ENCODE results near the gene RHOT2. TPM values are rescaled to one million over a fixed set of nuclear protein-coding genes. Genes with fewer than 3 reads are reported as not detected.

RHOT2 gene
- total RNA-seq, 2 experiments from 2014 or later = 202 to 209 TPM

DNA sequence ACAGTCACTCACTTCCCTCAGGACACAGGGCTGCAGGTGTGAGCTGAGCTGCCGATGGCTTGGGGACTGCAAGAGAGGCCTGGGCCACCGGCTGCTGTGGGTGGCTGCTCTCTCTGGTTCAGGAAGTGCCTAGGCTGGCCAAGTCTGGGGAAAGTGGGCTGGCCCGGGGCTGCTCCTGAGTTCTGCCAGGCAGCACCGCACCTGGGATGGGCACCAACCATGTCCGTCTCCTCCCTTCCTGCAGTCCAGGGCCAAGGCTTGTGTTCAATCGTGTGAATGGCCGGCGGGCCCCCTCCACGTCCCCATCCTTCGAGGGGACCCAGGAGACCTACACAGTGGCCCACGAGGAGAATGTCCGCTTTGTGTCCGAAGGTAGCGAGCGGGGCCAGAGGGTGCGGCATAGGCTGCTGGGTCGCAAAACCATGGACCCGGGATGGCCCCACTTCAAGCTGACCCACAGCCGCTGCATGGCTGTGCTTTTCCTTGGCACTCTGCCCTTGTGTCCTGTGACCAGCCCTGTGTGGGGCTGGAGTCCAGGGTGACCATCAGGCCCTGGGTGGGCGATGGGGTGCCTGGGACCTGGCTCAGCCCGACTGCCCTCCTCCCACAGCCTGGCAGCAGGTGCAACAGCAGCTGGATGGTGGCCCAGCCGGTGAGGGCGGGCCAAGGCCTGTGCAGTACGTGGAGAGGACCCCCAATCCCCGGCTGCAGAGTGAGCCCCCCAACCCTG, 20.6 kb upstream of the RHOT2 start:
- H3K4me1 ChIP-seq (ENCODE audit: insufficient read depth, low read length) = peaks cover 38% of the 10 kb centered on the region
- Mint-ChIP-seq H3K27ac (no peak overlapping the region), H3K4me1 (ENCODE audit: low read depth) (no peaks in the 10 kb centered on the region), H3K4me3 (no peak overlapping the region), H3K36me3 (ENCODE audit: low read depth) (no peaks in the 10 kb centered on the region), H3K9me3 (no peaks in the 10 kb centered on the region), H3K27me3 (no peaks in the 10 kb centered on the region)
- ATAC-seq (ENCODE audit: poor library complexity) (no peak), DNase-seq (no peak)
- POLR2A ChIA-PET = interaction anchor here (1.1 to 2.0 kb wide), 4 partner anchors 11 to 48 kb away, joined by 4 to 8 read pairs (median 6); partner anchors contain the start of genes METTL26, RHBDL1 and RHOT2
- TF ChIP-seq, protein P1, sequence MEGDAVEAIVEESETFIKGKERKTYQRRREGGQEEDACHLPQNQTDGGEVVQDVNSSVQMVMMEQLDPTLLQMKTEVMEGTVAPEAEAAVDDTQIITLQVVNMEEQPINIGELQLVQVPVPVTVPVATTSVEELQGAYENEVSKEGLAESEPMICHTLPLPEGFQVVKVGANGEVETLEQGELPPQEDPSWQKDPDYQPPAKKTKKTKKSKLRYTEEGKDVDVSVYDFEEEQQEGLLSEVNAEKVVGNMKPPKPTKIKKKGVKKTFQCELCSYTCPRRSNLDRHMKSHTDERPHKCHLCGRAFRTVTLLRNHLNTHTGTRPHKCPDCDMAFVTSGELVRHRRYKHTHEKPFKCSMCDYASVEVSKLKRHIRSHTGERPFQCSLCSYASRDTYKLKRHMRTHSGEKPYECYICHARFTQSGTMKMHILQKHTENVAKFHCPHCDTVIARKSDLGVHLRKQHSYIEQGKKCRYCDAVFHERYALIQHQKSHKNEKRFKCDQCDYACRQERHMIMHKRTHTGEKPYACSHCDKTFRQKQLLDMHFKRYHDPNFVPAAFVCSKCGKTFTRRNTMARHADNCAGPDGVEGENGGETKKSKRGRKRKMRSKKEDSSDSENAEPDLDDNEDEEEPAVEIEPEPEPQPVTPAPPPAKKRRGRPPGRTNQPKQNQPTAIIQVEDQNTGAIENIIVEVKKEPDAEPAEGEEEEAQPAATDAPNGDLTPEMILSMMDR (IDR thresholded peaks at IDR 0.05) = no peak
- H3K4me3 ChIP-seq (ENCODE audit: low read length) = no peak overlapping the region
- H3K9me3 ChIP-seq (ENCODE audit: control insufficient read depth in 1 of 2, insufficient read depth in 1 of 2, low read length in 2 of 2) = no peaks in the 10 kb centered on the region
- H3K27me3 ChIP-seq (ENCODE audit: control insufficient read depth in 1 of 2, insufficient read depth in 2 of 2, low read length in 2 of 2) = no peaks in the 10 kb centered on the region
- intact Hi-C loops (cut with DNase I, micrococcal nuclease) = no loop called here
- no peaks in the 10 kb centered on the region for H3K36me3 ChIP-seq (ENCODE audit: insufficient read depth, low read length)
- H3K27ac ChIP-seq (ENCODE audit: low read depth in 1 of 2, low read length in 2 of 2) = no peak overlapping the region
- CTCF ChIA-PET = interaction anchor here (1.2 to 1.3 kb wide), 2 partner anchors 11 to 29 kb away, joined by 3 to 6 read pairs; partner anchors contain the start of gene METTL26

DNA sequence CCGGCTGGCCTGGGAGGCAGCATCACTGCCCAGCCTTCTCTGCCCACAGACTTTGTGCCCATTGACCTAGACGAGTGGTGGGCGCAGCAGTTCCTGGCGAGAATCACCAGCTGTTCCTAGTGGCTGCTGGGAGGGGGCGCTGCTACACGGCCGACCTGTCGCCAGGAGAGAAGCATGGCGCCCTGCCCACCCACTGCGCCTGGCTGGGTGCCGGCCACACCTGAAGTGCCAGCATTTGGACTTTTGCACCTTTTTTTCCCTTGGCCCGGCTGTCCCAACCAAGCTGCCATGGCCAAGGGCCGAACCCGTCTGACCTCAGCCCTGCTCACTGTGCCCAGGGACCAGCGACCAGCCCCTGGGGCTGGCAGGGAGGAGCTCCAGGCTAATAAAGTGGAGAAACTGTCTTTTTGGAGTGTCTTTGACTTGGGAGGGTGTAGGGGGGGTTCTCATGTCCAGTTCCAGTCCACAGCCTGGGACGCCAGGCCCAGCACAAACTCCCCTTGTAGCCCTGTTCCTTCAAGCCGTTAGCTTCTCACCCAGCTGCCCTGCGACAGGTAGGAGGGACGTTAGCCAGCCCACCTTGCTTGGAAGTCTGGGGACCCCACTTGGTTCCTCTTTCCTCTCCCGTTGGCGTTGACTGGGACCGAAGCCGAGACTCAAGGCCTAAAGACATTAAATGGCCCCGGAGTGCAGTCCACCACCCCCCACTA, 19.7 kb upstream of the RHOT2 start:
- Mint-ChIP-seq H3K4me3 (peak overlapping the region; percentile 81), H3K36me3 (ENCODE audit: low read depth) (no peaks in the 10 kb centered on the region), H3K27ac (peak overlapping the region; percentile 66), H3K4me1 (ENCODE audit: low read depth) (no peaks in the 10 kb centered on the region), H3K27me3 (no peaks in the 10 kb centered on the region), H3K9me3 (no peaks in the 10 kb centered on the region)
- Histone ChIP-seq H3K36me3 (ENCODE audit: insufficient read depth, low read length) (no peaks in the 10 kb centered on the region), H3K27me3 (ENCODE audit: control insufficient read depth in 1 of 2, insufficient read depth in 2 of 2, low read length in 2 of 2) (no peaks in the 10 kb centered on the region), H3K4me3 (ENCODE audit: low read length) (peak overlapping the region; percentile 64), H3K9me3 (ENCODE audit: control insufficient read depth in 1 of 2, insufficient read depth in 1 of 2, low read length in 2 of 2) (no peaks in the 10 kb centered on the region), H3K27ac (ENCODE audit: low read depth in 1 of 2, low read length in 2 of 2) (peak overlapping the region; percentile 79 to 80), H3K4me1 (ENCODE audit: insufficient read depth, low read length) (peaks cover 30% of the 10 kb centered on the region)
- intact Hi-C loops (cut with DNase I, micrococcal nuclease) = no loop called here
- ATAC-seq (ENCODE audit: poor library complexity) = no peak
- TF ChIP-seq, protein P1 (IDR thresholded peaks at IDR 0.05) = peak; percentile 17
- ChIA-PET POLR2A (interaction anchor here (1.1 to 2.0 kb wide), 4 partner anchors 12 to 47 kb away, joined by 4 to 8 read pairs (median 6); partner anchors contain the start of genes METTL26, RHBDL1 and RHOT2), CTCF (interaction anchor here (1.0 to 1.3 kb wide), 3 partner anchors 12 to 69 kb away, joined by 3 to 6 read pairs (median 3); partner anchors contain the start of gene METTL26)
- DNase-seq = peak in 5 of 14 experiments; percentile 24 to 66 (median 32)

DNA sequence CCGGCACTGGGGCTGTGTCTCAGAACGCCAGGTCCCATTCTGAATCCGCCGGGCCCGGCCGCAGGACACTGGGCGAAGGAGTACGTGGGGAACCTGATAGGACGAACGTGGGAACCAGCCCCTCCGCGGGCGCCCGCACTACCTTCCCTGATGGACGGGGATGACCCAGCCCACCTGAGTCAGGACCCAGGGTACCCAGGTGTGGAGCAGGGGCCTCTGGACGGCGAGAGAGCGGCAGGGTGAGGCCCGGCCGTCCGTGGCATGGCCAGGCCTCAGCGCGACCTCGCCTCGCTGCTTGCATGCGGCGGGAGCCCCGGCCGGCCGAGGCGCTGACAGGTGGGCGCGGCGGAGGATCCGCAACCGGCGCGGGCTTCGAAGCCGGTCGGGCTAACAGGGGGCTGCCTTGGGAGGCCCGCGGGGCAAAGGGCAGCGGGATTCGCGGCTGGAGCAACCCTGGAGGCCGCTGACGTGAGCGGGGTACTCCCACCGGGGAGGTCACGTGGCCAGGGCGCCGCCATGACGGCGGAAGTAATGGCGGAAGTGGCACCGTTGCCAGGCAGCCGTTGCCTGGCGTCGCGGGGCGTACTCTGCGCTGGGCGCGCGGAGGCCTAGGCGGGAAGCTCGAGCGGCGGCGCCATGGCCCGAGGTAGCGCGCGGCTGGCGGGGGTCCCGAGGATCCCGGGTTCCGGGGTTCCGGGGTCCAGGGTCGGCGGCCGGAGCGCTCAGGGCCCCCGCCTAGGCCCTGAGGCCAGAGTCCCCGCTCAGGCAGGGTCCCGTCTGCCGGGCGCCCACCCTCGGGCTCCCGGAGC, 18.9 kb upstream of the RHOT2 start, which contains the start of gene WDR90:
WDR90 (plus strand) TSS at position 585 of the 809 bp plus-strand sequence; CDS start at position 637, 52 bp downstream.
- Histone ChIP-seq H3K27ac (ENCODE audit: low read depth in 1 of 2, low read length in 2 of 2) (peak within 1 kb of the TSS; percentile 79 to 80), H3K27me3 (ENCODE audit: control insufficient read depth in 1 of 2, insufficient read depth in 2 of 2, low read length in 2 of 2) (no peaks in the 10 kb centered on the region), H3K4me1 (ENCODE audit: insufficient read depth, low read length) (peaks cover 29% of the 10 kb centered on the region), H3K36me3 (ENCODE audit: insufficient read depth, low read length) (no peaks in the 10 kb centered on the region), H3K9me3 (ENCODE audit: control insufficient read depth in 1 of 2, insufficient read depth in 1 of 2, low read length in 2 of 2) (no peaks in the 10 kb centered on the region), H3K4me3 (ENCODE audit: low read length) (peak within 1 kb of the TSS; percentile 64)
- Mint-ChIP-seq H3K4me3 (peak within 1 kb of the TSS; percentile 82), H3K36me3 (ENCODE audit: low read depth) (no peaks in the 10 kb centered on the region), H3K9me3 (no peaks in the 10 kb centered on the region), H3K4me1 (ENCODE audit: low read depth) (no peaks in the 10 kb centered on the region), H3K27me3 (no peaks in the 10 kb centered on the region), H3K27ac (peak within 1 kb of the TSS; percentile 66)
- ChIA-PET POLR2A (interaction anchor here (1.0 to 2.0 kb wide), 7 partner anchors 10 to 47 kb away, joined by 4 to 15 read pairs (median 5); partner anchors contain the start of genes METTL26, RHBDL1, STUB1 and WDR24), CTCF (interaction anchor here (1.0 to 1.3 kb wide), 4 partner anchors 13 to 70 kb away, joined by 3 to 6 read pairs (median 4); partner anchors contain the start of gene METTL26)
- ATAC-seq (ENCODE audit: poor library complexity) (peak; percentile 97), DNase-seq (peak; percentile 83 to 96 (median 90))
- intact Hi-C loops (cut with DNase I, micrococcal nuclease) = no loop called here
- TF ChIP-seq, protein P1 (IDR thresholded peaks at IDR 0.05) = no peak
